Activated CD4-positive, alpha-beta T cell treated with anti-CD3 and anti-CD28 coated beads, Interleukin-2, amount 50 U/mL, for 16 hours (primary cell): ENCODE measurements around the gene ATP6V1G1.

Experiments used
- DNase-seq: peaks from one replicate; pipeline ENCODE4 v3.0.0-alpha.2; 2020

ATP6V1G1 gene

GRCh38 chr9:114613087-114613486 is 25.5 kb downstream of the ATP6V1G1 start:
- no peak for DNase-seq

- DNase-seq: no peak
Measured at GRCh38 chr9:114613919-114614318, 26.4 kb downstream of the ATP6V1G1 start.

GRCh38 chr9:114614373-114614772 is 26.8 kb downstream of the ATP6V1G1 start:
- no peak for DNase-seq

GRCh38 chr9:114616684-114617520 is 29.3 kb downstream of the ATP6V1G1 start:
- DNase-seq: no peak

GRCh38 chr9:114619191-114619761 is 31.7 kb downstream of the ATP6V1G1 start:
- no peak for DNase-seq

GRCh38 chr9:114621561-114621960 is 34.0 kb downstream of the ATP6V1G1 start:
- DNase-seq: no peak

- no peak for DNase-seq
Measured at GRCh38 chr9:114621975-114622609, 34.5 kb downstream of the ATP6V1G1 start.

- no peak for DNase-seq
Measured at GRCh38 chr9:114624677-114625076, 37.1 kb downstream of the ATP6V1G1 start.

- DNase-seq: no peak
Measured at GRCh38 chr9:114626415-114627020, 38.9 kb downstream of the ATP6V1G1 start.

GRCh38 chr9:114627553-114627952 is 40.0 kb downstream of the ATP6V1G1 start:
- no peak for DNase-seq

- no peak for DNase-seq
Measured at GRCh38 chr9:114629563-114630090, 42.1 kb downstream of the ATP6V1G1 start.

GRCh38 chr9:114631166-114631565 is 43.6 kb downstream of the ATP6V1G1 start:
- DNase-seq: no peak

- no peak for DNase-seq
Measured at GRCh38 chr9:114633438-114634089, 46.0 kb downstream of the ATP6V1G1 start.

GRCh38 chr9:114634387-114634786 is 46.8 kb downstream of the ATP6V1G1 start:
- DNase-seq: no peak

- DNase-seq: no peak
Measured at GRCh38 chr9:114638404-114638803, 50.8 kb downstream of the ATP6V1G1 start.

GRCh38 chr9:114641967-114642366 is 54.4 kb downstream of the ATP6V1G1 start:
- no peak for DNase-seq

- no peak for DNase-seq
Measured at GRCh38 chr9:114643001-114643400, 55.4 kb downstream of the ATP6V1G1 start.

- DNase-seq: no peak
Measured at GRCh38 chr9:114643896-114644295, 56.3 kb downstream of the ATP6V1G1 start.
